ENCODE results near the gene ZGLP1.
A peak's percentile ranks its signal among the peaks of the same experiment; 100 is the strongest.

- TF ChIP-seq CTCF (conservative IDR thresholded peaks at IDR 0.05; ENCODE audit: low read depth, low read length) (0 out of 2 replicates have a peak, but pooled peaks have one; percentile 16), EZH2phosphoT487 (IDR thresholded peaks at IDR 0.05; ENCODE audit: borderline replicate concordance, low read length) (no peak), EZH2 (IDR thresholded peaks at IDR 0.05; ENCODE audit: low read length, unreplicated experiment) (no peak)
These were observed 14.2 kb downstream of the ZGLP1 start for GRCh38 chr19:10295305-10295846.

Data from PC-3 (cell line).